22Rv1 (cell line): ENCODE results near the gene SRSF3.

ENCODE experiments used
- CTCF ChIP-seq: fragments of 450-650 bp; IDR thresholded peaks from 2 replicates; pipeline ENCODE4 v1.5.1; 2017; ENCODE audit warnings: mild to moderate bottlenecking
- ZFX ChIP-seq: fragments of 450-650 bp; IDR thresholded peaks from 2 replicates; pipeline ENCODE4 v1.6.1; 2017; ENCODE audit warnings: antibody characterized with exemption, borderline replicate concordance

GRCh38 chr6:36546920-36547645 lies 47.1 kb upstream of the SRSF3 start, which contains the start of gene STK38:
- TF ChIP-seq CTCF (peak; percentile 59), ZFX (no peak)
